ENCODE measurements around the gene DCST2.

GRCh38 chr1:154992721-154993571 is 40.6 kb downstream of the DCST2 start:
- no peak for TF ChIP-seq GATA2 (IDR thresholded peaks at IDR 0.05; ENCODE audit: low read depth, low read length)
- TF ChIP-seq GATA3 (IDR thresholded peaks at IDR 0.05; ENCODE audit: low read depth, low read length): no peak

Data from SH-SY5Y (cell line).